Left renal pelvis (tissue), 4 donors: Measurements from ENCODE around the gene MAP3K20. TPM values are rescaled to one million over a fixed set of nuclear protein-coding genes. Genes with fewer than 3 reads are reported as not detected.
"Not testable (repeated sequence)": the region's sequence is repeated elsewhere in the genome, so short reads cannot be mapped to it uniquely, and the experiment has no call there.

ENCODE experiments used
- DNase-seq, 4 donors: peaks; one replicate each; pipeline ENCODE4 v3.0.0-alpha.2; 2013; ENCODE audit warnings: low read depth in 4 of 4, low spot score in 3 of 4
- polyA plus RNA-seq, 4 donors: library from polyadenylated mRNA; unstranded; fragments of 120-200 nt; gene quantifications; one replicate each; pipeline ENCODE4 v1.2.1, GENCODE V29; 2013; ENCODE audit not compliant: insufficient read length in 4 of 4

Gene MAP3K20
- polyA plus RNA-seq, 4 donors = 25.2 to 45.3 (median 27.6) TPM

DNA sequence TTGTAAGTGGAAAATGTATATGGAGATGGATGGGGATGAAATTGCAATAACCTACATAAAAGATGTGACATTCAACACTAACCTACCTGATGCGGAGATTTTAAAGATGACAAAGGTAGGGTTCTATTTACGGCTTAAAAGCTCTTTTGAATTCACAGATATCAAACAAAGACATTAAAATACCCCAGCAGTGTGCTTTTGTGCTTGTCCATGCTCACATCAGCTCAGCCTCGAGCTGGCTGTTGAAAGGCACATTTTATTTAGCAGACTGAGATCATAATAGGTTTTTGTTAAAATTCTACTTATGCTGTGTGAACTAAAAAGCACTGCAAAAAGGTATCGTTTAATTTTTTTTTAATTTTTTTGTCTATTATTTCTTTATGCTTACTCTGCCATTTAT lies 183.1 kb downstream of the MAP3K20 start:
- DNase-seq = no peak

DNA sequence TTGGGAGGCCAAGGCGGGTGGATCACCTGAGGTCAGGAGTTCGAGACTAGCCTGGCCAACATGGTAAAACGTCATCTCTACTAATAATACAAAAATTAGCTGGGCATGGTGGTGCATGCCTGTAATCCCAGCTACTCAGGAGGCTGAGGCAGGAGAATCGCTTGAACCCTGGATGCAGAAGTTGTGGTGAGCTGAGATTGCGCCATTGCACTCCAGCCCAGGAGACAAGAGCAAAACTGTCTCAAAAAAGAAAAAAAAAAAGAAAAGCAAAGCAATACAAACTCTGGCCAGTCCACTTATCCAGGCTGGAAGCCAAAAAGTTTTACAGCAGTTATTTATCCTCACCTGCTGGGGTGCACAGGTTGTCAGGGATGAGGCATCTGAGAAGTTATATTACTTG lies 186.7 kb downstream of the MAP3K20 start:
- not testable (repeated sequence) for DNase-seq

DNA sequence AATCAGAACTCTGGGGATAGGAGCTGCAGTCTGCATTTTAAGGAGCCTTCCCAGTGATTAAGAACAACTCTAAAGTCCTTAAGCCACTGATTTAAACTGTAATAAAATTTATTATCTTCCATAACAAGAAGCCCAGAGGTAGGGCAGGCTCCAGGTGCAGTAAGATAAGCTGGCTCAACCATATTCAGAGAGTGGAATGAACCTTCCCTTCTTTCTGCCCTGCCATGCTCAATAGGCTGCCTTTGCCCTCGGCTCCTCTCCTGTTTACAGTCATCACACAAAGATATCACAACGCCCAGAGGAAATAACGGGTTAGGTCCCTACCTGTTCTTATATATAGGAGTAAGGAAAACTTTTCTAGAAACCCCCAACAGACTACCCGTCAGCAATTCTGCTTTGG lies 188.5 kb downstream of the MAP3K20 start:
- no peak for DNase-seq

DNA sequence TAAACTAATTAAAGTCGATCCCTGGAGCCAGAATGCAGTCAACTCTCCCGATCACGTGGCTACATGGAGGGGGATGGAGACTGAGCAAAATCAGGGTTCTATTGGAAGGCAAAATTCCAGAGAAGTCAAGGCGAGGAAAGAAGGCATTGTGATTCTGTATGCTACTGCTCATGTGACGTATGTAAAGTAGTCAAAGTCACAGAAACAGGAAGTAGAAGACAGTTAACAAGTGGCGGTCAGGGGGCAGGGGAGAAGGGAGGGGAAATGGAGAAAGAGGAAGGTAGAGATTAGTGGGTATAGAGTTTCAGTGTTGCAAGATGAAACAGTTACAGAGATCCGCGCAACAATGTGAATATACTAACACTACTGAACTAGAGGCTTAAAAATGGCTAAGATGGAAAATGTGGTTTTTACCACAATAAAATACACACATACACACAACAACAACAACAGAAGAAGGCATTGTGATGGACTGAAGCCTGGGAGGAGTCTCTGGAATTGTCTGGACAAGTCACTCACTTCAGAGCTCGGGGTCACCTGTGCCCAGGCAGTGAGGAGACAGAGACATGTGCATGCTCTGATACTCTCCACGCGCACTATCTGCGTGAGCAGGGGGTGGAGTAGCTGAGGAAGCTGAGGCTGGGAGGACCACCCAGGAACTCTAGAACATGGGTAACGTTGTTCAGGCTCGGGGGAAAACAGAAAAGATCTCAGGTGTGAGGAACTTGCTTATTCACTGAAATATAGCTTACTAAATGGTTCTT lies 189.1 kb downstream of the MAP3K20 start:
- DNase-seq = no peak

DNA sequence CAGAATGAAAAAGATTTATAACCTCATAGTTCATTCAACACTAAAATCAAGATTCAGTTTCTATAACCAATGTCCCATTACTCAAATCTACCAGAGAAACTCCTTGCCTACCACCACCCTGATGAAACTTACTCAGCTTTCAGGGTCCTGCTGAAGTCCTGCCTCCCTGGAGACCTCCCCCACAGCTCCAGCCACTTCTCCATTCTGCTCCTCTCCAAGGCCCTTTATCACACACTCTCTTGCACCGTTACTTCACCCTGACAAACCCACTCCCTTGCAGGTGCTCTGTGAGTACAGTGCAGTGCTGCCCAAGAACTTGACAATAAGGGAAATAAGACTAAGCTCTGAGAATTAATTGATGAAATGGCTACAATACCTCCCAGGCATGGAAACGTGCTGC lies 195.5 kb downstream of the MAP3K20 start:
- no peak for DNase-seq

DNA sequence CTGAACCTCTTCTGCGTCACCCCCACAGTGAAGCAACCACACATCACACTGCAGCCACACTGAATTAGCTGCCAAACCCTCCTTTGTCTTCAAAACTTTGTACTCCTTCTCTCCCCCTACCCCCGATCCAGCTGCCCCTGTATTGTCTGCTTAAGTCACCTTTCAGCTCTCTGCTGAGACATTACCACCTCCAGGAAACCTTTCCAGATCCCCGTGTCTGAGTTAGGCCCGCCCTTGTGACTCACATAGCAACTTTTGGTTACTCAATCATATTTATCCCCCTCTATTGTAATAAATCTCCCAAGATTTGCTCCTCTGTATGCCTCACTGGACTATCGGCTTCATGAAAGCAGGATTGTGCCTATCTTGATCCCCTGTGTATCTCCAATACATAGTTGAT lies 196.2 kb downstream of the MAP3K20 start:
- no peak for DNase-seq

DNA sequence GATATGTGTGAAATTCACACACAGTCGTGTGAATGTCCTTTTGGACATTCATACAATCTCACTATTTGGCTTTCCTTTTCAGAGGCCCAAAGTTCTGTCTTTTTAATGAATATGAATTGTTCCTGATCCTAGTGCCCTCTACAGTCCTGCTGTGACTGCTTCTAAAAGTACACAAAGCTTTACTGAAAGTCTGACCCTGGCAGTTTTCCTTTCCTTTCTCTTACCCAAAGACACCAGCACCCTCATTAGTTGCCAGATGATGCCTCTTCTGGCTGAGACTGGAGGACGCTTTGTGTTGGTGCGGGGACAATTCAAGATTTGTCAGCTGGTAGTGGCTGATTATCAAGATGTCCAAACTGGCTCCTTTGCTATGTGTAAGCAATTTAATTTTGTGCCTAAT lies 197.2 kb downstream of the MAP3K20 start:
- no peak for DNase-seq

DNA sequence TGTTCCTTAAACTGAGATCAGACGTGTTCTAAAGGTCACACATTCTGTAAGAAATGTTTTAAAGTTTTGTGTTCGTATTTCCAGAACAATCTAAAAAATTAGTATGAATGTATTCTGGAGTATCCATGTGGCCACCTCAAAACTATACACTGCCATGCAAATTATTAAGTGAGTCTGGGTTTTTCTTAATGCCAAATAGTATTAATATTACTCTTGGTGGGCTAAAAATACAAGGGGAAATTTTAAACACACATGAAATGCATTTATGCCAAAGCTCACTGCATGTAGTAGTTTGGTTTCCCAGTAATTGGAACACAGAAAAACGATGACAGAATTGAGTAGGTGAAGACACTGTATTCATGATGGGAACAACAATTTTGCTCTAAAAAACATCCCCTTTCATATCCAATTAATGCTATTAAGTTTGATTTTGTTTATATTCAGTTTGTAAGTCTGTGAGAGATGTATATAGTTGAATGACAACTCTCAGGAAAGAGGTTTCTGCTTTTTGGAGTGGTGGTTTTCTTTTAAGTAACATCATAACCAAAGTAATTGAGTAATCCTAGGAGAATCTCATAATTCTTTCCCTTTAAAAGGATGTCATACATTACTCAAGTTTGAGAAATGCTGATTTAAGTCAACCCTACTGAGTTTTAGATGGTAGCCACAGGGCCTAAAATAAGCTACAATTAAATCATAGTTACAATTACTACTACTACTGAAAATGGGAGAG lies 203.3 kb downstream of the MAP3K20 start:
- no peak for DNase-seq

DNA sequence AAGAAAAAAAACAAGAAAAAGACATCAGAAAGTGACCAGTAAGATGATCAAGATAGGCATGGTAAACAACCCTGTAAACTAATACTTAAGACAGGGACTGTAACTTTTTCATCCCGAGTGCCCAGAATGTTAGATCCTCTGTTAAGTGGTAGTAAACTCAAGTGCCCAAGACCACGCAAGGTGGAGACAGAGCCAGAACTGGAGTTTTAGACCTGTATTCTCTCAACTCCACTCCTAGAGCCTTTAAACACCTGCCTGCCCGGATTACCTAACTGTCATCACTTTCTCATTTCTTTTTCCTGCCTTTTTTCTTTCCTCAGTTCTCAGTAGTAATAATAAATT lies 203.9 kb downstream of the MAP3K20 start:
- DNase-seq = no peak

DNA sequence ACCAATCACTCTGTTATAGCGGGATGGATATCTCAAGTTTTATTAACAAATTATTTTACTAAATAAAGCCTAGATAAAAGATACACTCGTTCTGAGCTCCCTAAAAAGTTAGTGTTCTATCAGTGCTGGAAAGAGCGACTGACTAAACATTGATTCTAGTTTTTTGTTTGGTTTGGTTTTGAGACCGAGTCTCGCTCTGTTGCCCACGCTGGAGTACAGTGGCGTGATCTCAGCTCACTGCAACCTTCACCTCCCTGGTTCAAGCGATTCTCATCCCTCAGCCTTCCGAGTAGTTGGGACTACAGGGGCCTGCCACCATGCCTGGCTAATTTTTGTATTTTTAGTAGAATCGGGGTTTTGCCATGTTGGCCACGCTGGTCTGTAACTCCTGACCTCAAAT lies 205.2 kb downstream of the MAP3K20 start:
- no peak for DNase-seq

DNA sequence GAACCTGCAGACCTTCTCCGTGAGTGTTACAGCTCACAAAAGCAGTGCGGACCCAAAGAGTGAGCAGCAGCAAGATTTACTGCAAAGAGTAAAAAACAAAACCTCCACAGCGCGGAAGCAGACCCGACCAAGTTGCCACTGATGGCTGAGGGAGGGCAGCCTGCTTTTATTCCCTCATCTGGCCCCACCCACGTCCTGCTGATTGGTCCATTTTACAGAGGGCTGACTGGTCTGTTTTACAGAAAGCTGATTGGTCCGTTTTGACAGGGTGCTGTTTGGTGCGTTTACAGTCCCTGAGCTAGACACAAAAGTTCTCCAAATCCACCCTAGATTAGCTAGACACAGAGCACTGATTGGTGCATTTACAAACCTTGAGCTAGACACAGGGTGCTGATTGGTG lies 206.3 kb downstream of the MAP3K20 start:
- DNase-seq = not testable (repeated sequence)

DNA sequence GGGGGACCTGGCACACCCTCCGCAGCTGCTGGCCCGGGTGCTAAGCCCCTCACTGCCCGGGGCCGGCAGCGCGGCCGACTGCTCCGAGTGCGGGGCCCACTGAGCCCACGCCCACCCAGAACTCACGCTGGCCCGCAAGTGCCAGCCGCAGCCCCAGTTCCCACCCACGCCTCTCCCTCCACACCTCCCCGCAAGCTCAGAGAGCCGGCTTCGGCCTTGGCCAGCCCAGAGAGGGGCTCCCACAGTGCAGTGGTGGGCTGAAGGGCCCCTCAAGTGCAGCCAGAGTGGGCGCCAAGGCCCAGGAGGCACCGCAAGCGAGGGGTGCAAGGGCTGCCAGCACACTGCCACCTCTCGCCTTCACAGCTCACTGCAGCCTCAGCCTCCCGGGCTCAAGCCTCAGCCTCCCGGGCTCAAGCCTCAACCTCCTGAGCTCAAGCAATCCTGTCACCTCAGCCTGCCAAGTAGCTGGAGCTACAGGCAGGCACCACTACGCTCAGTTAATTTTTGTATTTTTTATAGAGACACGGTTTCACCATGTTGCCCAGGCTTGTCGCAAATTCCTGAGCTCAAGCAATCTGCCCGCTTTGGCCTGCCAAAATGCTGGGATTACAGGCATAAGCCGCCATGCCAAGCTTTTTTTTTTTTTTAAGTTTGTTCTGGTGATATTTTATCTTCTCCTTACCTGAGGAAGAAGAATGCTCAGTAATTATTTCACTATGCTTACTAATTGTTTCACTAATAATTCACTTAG lies 207.3 kb downstream of the MAP3K20 start:
- no peak for DNase-seq

DNA sequence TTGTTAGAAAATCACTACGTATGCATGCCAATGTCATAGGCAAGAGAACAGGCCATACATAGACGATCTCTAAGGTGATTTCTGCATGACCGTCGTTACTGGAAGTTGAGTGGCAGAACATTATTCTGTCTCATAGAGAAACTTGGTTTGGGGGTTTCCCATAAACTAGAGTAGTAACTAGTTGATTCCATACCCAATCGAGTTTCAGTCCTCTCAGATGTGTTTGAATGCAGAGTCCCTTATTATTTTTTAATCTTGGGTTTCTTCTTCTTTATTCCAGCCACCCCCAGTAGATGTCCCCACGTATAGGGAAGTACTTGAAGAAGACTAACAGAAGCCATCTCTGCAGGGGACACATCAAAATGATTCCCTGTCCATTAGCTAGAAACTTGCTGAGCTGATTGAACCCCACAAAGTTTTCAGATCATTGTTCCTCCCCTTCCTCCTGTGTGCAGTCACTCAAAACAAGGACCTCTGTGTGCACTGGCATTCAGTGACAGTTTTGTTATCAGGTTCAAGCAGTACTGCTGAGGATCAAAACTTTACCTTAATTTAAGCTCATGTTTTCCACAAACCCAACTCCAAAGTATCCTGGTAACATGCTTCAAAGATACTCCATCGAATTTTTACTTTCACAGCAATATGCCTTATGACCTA lies 210.6 kb downstream of the MAP3K20 start:
- no peak for DNase-seq

DNA sequence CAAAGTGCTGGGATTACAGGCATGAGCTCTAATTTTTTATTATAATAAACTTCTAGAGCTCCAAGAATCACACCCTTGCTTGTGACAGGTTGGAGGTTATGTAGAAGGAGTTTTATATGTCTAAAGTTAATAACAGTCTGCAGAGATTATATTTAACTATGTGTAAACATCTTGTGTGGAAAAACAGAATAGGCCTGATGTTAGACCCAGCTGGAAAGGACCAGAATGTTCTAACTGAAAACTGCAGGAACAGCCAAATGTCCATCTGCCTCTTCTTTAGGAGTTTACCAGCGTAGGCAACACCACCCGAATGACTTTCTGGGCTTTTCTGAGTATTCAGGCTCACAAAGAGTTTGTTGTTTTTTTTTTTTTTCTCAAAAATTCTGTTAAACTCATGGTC lies 211.9 kb downstream of the MAP3K20 start:
- no peak for DNase-seq

DNA sequence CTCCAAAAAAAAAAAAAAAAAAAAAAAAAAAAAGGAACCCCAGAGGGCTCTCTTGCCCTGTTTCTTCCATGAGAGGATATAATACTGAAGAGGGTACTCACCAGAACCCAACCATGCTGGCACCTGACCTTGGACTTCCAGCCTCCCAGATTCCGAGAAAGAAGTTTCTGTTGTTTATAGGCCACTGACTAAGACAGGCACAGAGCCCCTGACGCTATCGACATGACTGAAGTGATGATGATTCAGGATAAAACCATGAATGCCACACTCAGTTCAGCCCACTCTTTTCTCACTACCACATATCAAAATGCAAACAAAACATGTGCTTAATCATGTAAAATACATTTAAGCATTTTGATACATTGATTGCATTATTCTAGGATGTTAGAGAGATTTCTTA lies 212.9 kb downstream of the MAP3K20 start:
- DNase-seq = no peak

DNA sequence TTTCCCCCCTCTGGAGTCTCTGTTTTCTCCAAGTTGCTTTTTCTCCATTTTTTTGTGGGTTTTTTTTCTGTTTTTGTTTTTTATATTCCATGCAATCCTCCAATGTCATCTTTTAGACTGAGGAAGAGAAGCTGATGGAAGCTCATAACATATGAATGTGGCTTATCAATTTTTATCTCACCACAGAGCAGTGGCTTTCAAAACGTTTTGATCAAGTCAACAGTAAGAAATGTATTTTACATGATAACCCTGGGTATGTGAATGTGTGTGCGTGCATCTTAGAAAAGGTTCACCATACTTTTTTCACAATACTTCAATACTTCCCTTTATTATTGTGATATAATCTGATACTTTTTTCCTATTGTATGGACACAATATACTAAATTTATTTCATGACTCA lies 214.4 kb downstream of the MAP3K20 start:
- DNase-seq = no peak

DNA sequence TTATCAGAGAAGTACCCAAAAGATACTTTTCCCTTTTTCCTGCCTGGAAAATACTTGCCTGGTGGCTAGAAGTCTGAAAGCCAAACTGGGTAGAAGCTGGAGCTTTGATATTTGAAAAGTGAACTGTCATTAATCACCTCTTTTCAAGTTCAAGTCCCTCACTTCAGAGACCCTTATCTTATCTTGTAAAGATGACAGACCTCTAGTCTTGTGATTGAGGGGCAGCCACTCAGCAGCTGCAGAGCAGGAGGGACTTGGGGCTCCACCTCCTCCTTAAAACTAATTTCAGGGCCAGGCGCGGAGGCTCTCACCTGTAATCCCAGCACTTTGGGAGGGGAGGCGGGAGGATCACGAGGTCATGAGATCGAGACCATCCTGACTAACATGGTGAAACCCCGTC lies 214.9 kb downstream of the MAP3K20 start:
- DNase-seq = no peak

DNA sequence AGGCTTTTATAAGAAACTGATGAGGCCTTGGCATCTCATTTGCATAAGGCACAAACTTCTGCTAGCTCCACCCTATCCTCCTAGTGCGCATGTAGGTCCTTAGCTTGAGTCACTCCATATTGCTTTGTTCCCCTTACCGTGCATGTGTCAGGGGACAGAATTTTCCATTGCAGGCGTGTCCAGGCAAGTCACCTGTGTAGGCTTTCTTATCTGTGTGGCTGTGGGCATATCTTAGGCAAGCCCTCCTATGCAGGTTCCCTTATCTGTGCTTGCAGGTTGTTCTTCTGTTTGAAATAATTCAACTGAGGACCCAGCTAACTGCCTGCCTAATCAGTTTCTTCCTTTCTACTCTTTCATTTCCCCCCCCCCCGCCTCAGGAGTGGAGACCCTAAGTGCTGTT lies 215.8 kb downstream of the MAP3K20 start:
- DNase-seq = no peak

DNA sequence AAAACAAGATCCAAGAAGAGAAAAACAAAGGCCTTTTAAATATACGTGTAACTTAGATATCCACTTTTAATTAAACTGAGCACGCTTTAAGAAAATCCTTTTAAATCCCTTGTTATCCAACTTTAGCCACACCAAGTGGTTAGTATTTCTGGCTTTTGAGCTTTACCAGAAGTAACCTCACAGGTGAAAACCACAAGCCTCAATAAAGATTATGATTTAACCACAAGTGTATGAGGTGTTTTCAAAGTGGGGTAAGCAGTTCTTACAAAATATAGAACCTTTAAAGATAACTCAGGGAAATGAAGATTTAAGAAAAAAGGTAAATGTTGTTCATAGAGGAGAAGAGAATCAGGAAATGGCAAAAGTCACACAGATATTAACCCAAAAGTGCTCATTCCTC lies 220.6 kb downstream of the MAP3K20 start:
- no peak for DNase-seq

DNA sequence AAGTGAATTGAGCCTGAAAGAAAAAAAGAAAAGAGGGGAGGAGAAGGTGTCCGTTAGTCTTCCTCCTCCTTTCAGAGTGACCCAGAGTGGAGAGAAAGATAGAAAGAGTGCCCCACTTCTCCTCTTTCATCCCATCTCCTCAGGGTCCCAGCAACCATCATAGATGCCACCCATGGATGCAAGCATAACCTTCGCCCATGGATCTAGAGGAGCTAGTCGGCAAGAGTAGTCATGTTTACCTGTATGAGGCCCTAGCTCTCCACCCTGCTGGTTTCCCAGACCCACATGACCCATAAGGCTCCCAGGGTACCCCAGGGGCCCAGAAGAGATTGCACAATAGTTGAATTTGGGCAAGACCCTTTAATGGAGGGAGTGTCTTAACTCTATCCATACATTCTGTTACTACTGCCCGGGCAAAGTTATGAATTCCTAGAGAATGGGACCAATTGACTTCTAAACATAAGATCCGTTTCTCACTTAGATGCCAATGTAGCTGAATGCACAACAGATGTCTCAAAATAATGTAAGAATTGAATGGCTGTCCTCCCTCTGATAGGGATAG lies 223.0 kb downstream of the MAP3K20 start:
- no peak for DNase-seq

DNA sequence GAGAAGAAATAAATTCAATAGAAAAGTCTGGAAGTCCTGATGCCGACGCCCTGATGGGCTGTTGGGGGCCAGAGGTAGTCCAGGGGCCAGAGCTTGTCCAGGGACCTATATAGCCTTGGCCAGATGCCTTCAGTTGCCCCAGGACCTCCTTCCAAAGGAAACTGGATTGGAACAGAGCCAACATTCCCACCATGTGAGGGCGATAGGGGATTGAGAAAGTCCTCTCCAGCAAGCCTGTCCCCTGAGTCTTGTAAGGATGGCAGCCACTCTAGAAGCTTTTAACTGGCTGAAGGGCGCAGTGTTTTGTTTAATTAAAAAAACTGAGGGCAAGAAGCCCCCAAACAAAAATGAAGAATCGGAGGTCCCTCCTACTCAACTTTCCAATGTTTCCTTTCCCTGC lies 224.1 kb downstream of the MAP3K20 start:
- DNase-seq = no peak
